Measurements from ENCODE around the gene RHOF. TPM values are rescaled to one million over a fixed set of nuclear protein-coding genes. Genes with fewer than 3 reads are reported as not detected.

RHOF gene
- total RNA-seq, 2 experiments from 2014 or later = 144 to 157 TPM

DNA sequence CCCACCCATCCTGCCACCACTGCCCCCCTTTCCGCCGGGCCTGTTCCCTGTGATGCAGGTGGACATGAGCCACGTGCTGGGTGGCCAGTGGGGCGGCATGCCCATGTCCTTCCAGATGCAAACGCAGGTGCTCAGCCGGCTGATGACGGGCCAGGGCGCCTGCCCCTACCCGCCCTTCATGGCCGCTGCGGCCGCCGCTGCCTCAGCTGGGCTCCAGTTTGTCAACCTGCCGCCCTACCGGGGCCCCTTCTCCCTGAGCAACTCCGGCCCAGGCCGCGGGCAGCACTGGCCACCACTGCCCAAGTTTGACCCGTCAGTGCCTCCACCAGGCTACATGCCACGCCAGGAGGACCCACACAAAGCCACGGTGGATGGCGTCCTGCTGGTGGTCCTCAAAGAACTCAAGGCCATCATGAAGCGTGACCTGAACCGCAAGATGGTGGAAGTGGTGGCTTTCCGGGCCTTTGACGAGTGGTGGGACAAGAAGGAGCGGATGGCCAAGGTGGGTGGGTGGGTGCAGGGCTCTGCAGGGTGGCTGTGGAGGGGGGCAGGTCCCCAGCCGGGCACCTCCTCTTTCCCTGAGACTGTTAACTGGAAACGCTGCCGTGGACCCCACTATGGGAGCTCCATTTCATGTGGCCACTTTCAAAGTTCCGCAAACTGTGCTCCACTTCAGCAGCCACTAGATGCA lies 21.1 kb upstream of the RHOF start:
- no peak for ATAC-seq (ENCODE audit: low read depth)
- peaks cover 24% of the 10 kb centered on the region for H3K4me1 Mint-ChIP-seq
- H3K27ac Mint-ChIP-seq = no peak overlapping the region
- no peak for DNase-seq
- no peak overlapping the region for H3K4me3 Mint-ChIP-seq
- no peaks in the 10 kb centered on the region for H3K9me3 Mint-ChIP-seq
- no peaks in the 10 kb centered on the region for H3K27me3 Mint-ChIP-seq
- peaks cover 27% of the 10 kb centered on the region for H3K36me3 Mint-ChIP-seq
- POLR2A ChIA-PET = interaction anchor here (0.9 to 3.9 kb wide), 3 partner anchors 12 to 74 kb away, joined by 3 to 16 read pairs (median 4); partner anchors contain the start of gene PSMD9

GRCh38 chr12:121813951-121814350 lies 20.5 kb upstream of the RHOF start:
- Mint-ChIP-seq H3K4me3 (peak overlapping the region; percentile 82), H3K4me1 (peaks cover 24% of the 10 kb centered on the region), H3K27ac (no peak overlapping the region), H3K27me3 (no peaks in the 10 kb centered on the region), H3K36me3 (peaks cover 28% of the 10 kb centered on the region), H3K9me3 (no peaks in the 10 kb centered on the region)
- DNase-seq = no peak
- no peak for ATAC-seq (ENCODE audit: low read depth)
- POLR2A ChIA-PET = interaction anchor here (3.9 to 22.0 kb wide), 2 partner anchors 25 to 75 kb away, joined by 16 to 931 read pairs; partner anchors contain the start of genes PSMD9, RHOF and SETD1B

GRCh38 chr12:121812921-121813896 lies 19.7 kb upstream of the RHOF start:
- H3K9me3 Mint-ChIP-seq = no peaks in the 10 kb centered on the region
- peaks cover 32% of the 10 kb centered on the region for H3K36me3 Mint-ChIP-seq
- H3K27ac Mint-ChIP-seq = peak overlapping the region; percentile 87
- DNase-seq (no peak), ATAC-seq (ENCODE audit: low read depth) (peak; percentile 15)
- peaks cover 26% of the 10 kb centered on the region for H3K4me1 Mint-ChIP-seq
- peak overlapping the region; percentile 82 for H3K4me3 Mint-ChIP-seq
- POLR2A ChIA-PET = interaction anchor here (0.8 to 22.0 kb wide), 3 partner anchors 24 to 76 kb away, joined by 3 to 931 read pairs (median 16); partner anchors contain the start of genes PSMD9, RHOF and SETD1B
- H3K27me3 Mint-ChIP-seq = no peaks in the 10 kb centered on the region

DNA sequence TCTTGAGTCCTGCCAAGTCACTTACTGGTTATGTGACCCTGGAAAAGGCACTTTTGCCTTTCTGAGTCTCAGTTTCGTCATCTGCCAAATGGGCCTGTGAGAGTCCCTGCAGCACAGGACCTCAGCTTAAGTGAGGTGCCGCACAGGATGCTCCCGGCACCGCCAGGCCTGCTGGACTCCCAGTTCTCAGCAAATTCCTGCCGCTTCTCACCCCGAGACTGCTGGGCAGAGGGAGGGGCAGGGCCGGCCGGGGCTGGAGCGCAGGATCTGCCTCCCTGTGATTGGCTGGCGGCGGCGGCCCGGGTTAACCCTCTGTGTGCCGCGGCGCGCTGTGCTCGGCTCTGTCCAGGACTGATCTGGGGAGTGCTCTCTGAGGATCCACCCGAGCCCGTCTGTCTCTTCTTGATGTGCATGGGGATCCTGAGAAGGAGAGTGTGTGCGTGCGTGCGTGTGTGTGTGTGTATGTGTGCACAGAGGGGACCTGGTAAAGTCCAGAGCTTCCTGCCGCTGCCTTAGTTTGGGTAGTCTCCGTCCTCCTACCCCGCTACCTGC lies 18.9 kb upstream of the RHOF start:
- Mint-ChIP-seq H3K36me3 (peaks cover 31% of the 10 kb centered on the region), H3K9me3 (no peaks in the 10 kb centered on the region), H3K4me3 (peak overlapping the region; percentile 82), H3K27ac (peak overlapping the region; percentile 87), H3K4me1 (peaks cover 29% of the 10 kb centered on the region), H3K27me3 (no peaks in the 10 kb centered on the region)
- POLR2A ChIA-PET = interaction anchor here (0.7 to 22.0 kb wide), 5 partner anchors 24 to 126 kb away, joined by 3 to 931 read pairs (median 6); partner anchors contain the start of genes PSMD9, RHOF and SETD1B
- ATAC-seq (ENCODE audit: low read depth) = peak; percentile 51
- peak; percentile 68 for DNase-seq

- Mint-ChIP-seq H3K4me3 (peak overlapping the region; percentile 82), H3K27ac (peak overlapping the region; percentile 80), H3K4me1 (peaks cover 31% of the 10 kb centered on the region), H3K36me3 (peaks cover 29% of the 10 kb centered on the region), H3K27me3 (no peaks in the 10 kb centered on the region), H3K9me3 (no peaks in the 10 kb centered on the region)
- peak; percentile 90 for DNase-seq
- POLR2A ChIA-PET = interaction anchor here (0.7 to 22.0 kb wide), 5 partner anchors 23 to 125 kb away, joined by 3 to 931 read pairs (median 6); partner anchors contain the start of genes PSMD9, RHOF and SETD1B
- ATAC-seq (ENCODE audit: low read depth) = peak; percentile 80
Observed at GRCh38 chr12:121811434-121812319, 18.2 kb upstream of the RHOF start.

- no peak for ATAC-seq (ENCODE audit: low read depth)
- Mint-ChIP-seq H3K36me3 (peaks cover 27% of the 10 kb centered on the region), H3K27me3 (no peaks in the 10 kb centered on the region), H3K4me3 (peak overlapping the region; percentile 82), H3K4me1 (peaks cover 36% of the 10 kb centered on the region), H3K27ac (peak overlapping the region; percentile 80), H3K9me3 (no peaks in the 10 kb centered on the region)
- POLR2A ChIA-PET = interaction anchor here (1.2 to 22.0 kb wide), 3 partner anchors 22 to 78 kb away, joined by 6 to 931 read pairs (median 16); partner anchors contain the start of genes PSMD9, RHOF and SETD1B
- DNase-seq = no peak
Observed at GRCh38 chr12:121810833-121811433, 17.4 kb upstream of the RHOF start.

- DNase-seq = peak; percentile 32
- POLR2A ChIA-PET = interaction anchor here (3.9 to 22.0 kb wide), 2 partner anchors 21 to 79 kb away, joined by 16 to 931 read pairs; partner anchors contain the start of genes PSMD9, RHOF and SETD1B
- Mint-ChIP-seq H3K27me3 (no peaks in the 10 kb centered on the region), H3K4me1 (peaks cover 40% of the 10 kb centered on the region), H3K27ac (no peak overlapping the region), H3K9me3 (no peaks in the 10 kb centered on the region), H3K4me3 (no peak overlapping the region), H3K36me3 (peaks cover 28% of the 10 kb centered on the region)
- ATAC-seq (ENCODE audit: low read depth) = no peak
Observed at GRCh38 chr12:121810234-121810817, 16.8 kb upstream of the RHOF start.

- ATAC-seq (ENCODE audit: low read depth) (no peak), DNase-seq (peak; percentile 31)
- Mint-ChIP-seq H3K36me3 (peaks cover 27% of the 10 kb centered on the region), H3K9me3 (no peaks in the 10 kb centered on the region), H3K4me1 (peaks cover 40% of the 10 kb centered on the region), H3K4me3 (no peak overlapping the region), H3K27ac (no peak overlapping the region), H3K27me3 (no peaks in the 10 kb centered on the region)
- POLR2A ChIA-PET = interaction anchor here (1.0 to 22.0 kb wide), 2 partner anchors 21 to 79 kb away, joined by 3 to 931 read pairs; partner anchors contain the start of genes PSMD9, RHOF and SETD1B
Observed at GRCh38 chr12:121809712-121810116, 16.2 kb upstream of the RHOF start.

- ATAC-seq (ENCODE audit: low read depth) = no peak
- H3K27ac Mint-ChIP-seq = no peak overlapping the region
- H3K27me3 Mint-ChIP-seq = no peaks in the 10 kb centered on the region
- peaks cover 26% of the 10 kb centered on the region for H3K36me3 Mint-ChIP-seq
- no peak overlapping the region for H3K4me3 Mint-ChIP-seq
- H3K4me1 Mint-ChIP-seq = peaks cover 37% of the 10 kb centered on the region
- POLR2A ChIA-PET = interaction anchor here (1.0 to 22.0 kb wide), 2 partner anchors 20 to 80 kb away, joined by 3 to 931 read pairs; partner anchors contain the start of genes PSMD9, RHOF and SETD1B
- DNase-seq = no peak
- no peaks in the 10 kb centered on the region for H3K9me3 Mint-ChIP-seq
Observed at GRCh38 chr12:121808623-121809022, 15.1 kb upstream of the RHOF start.

- Mint-ChIP-seq H3K9me3 (no peaks in the 10 kb centered on the region), H3K27me3 (no peaks in the 10 kb centered on the region), H3K4me3 (peak overlapping the region; percentile 59), H3K27ac (no peak overlapping the region), H3K4me1 (peaks cover 28% of the 10 kb centered on the region), H3K36me3 (peaks cover 19% of the 10 kb centered on the region)
- DNase-seq (no peak), ATAC-seq (ENCODE audit: low read depth) (no peak)
- POLR2A ChIA-PET = interaction anchor here (0.6 to 22.0 kb wide), 4 partner anchors 19 to 247 kb away, joined by 3 to 931 read pairs (median 3); partner anchors contain the start of genes RHOF and SETD1B
Observed at GRCh38 chr12:121807642-121808347, 14.3 kb upstream of the RHOF start.

All from activated naive CD8-positive, alpha-beta T cell treated with anti-CD3 and anti-CD28 coated beads, Interleukin-2, amount 10 ng/mL, durations not matched to agents 7 days and 5 days (primary cell).